Vagina (tissue), 2 donors: ENCODE results near the gene DCUN1D2.

ENCODE experiments used
- CTCF ChIP-seq, 3 experiments: fragments of 450-650 bp in 2 of 3; fragments of 200-600 bp in 1 of 3; sonication (generic) in 1 of 3; IDR thresholded peaks; one replicate each; pipeline ENCODE4 v1.5.1; 2017 to 2019; ENCODE audit warnings: antibody characterized with exemption in 3 of 3, mild to moderate bottlenecking in 2 of 3, moderate library complexity in 2 of 3
- POLR2A ChIP-seq, 2 donors: fragments of 450-650 bp; IDR thresholded peaks; one replicate each; pipeline ENCODE4 v1.6.1; 2017; ENCODE audit warnings: antibody characterized with exemption in 2 of 2, mild to moderate bottlenecking in 2 of 2, moderate library complexity in 2 of 2
- POLR2AphosphoS5 ChIP-seq, 2 donors: sonication (generic); formaldehyde crosslinking; IDR thresholded peaks; one replicate each; pipeline ENCODE4 v1.9.0; 2017; ENCODE audit warnings: antibody characterized with exemption in 2 of 2, mild to moderate bottlenecking in 2 of 2, low read depth in 1 of 2; ENCODE audit not compliant: insufficient read depth in 1 of 2

GRCh38 chr13:113418722-113419049, 71.8 kb downstream of the DCUN1D2 start:
- TF ChIP-seq CTCF (IDR thresholded peaks at IDR 0.05) (no peak), POLR2AphosphoS5 (IDR thresholded peaks at IDR 0.05; ENCODE audit: insufficient read depth in 1 of 2, low read depth in 1 of 2) (no peak), POLR2A (IDR thresholded peaks at IDR 0.05) (no peak)
